Raji (cell line): ENCODE data around the gene TIAM2.

Experiments used
- POLR2A ChIP-seq: IDR thresholded peaks from 2 replicates; pipeline ENCODE4 v1.6.1; 2011; ENCODE audit warnings: low read depth, low read length, control low read depth; ENCODE audit not compliant: insufficient read depth

Gene TIAM2

GRCh38 chr6:155219858-155220301 lies 224.8 kb downstream of the TIAM2 start:
- TF ChIP-seq POLR2A: no peak

DNA sequence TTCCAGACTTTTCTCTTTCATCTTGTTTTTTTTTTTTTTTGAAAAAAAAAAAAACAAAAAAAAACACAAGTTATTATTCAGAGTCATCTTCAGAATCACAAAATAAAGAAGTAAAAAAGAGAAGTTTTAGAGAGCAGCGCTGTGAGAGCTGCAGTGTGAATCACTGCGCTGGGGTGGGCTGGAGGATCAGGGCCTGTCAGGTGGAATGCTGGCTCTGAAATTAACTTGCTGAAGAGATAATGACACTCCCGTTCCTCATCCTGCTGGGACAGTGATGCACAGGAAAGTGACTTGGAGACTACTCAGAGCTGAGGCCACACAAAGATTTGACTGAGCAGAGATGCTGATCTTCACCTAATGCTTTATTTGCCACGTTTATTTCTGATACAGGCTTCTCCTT lies 226.0 kb downstream of the TIAM2 start:
- TF ChIP-seq POLR2A: no peak

- TF ChIP-seq POLR2A: no peak
These were observed 227.4 kb downstream of the TIAM2 start for GRCh38 chr6:155222506-155222905.

DNA sequence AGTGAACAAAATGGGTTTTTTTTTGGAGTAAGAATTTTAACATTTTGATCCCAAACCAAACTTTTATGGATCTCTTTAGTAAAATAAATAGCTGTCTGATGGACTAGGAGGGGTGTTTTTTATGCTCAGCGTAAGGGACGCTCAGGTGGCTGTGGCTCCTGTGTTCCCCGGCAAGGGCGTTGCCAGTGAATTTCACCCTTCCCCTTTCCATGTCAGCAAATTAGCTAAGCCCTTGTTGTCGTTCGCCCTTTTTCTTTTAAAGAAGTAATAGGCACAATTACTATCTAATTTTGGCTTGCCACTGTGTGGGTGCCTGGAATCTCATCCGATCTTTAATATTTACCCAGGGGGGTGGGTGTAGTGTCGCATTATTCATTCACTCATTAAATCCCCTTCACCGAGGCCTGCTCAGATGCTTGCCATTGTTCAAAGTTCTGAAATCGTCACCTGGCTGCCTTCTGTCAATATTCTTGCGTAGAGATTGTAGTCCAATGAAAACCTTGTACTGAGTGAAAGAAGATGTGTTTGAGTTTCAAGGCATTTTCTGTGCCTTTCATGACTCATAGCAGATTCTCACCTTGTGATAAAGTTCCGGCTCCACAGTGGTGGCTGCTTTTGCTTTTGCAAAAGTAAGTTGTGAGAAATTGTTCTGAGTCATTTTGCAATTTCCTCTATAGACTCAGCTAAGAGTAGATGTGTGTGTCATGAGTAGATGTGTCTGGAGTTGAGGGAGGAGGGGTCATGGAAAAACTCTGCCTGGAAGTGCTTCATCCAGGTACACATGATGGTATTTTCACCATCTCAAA lies 228.7 kb downstream of the TIAM2 start:
- no peak for TF ChIP-seq POLR2A

DNA sequence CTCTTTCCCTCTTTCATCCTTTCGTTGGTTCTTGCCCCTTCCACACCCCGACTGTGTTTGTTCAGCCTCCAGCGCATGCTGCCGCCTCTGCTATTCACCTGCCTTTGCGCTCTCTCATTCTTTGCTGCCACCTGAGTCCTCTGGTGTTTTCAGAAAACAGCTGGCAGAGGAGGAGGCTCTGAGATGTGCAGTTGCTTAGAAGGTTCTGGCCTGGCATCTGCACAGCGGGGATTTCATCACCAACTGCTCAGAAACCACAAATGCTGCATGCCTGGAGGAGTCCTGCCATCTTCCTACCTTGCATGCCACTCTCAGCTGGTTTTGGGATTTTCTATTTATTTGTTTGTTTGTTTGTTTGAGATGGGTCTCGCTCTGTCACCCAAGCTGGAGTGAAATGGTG lies 229.5 kb downstream of the TIAM2 start:
- no peak for TF ChIP-seq POLR2A

DNA sequence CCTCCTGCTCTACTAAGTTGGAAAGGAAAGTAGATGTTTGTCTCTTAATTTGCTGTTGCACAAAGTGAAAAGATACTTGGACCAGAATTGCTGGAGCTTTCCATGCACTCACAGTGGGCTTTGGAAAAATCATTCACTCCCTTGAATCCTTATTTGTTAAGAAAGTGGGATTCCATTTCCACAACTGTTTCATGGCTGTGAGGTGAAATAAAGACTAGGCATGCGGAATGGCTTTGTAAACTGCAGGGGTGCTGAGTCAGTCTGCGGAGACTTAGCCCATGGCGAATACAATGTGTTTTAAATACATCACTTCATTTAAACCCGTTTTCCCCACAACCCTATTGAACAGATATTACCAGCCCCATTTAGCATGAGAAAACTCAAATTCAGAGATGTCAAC lies 231.9 kb downstream of the TIAM2 start:
- TF ChIP-seq POLR2A: no peak

- TF ChIP-seq POLR2A: no peak
These were observed 233.5 kb downstream of the TIAM2 start for GRCh38 chr6:155228546-155229166.

DNA sequence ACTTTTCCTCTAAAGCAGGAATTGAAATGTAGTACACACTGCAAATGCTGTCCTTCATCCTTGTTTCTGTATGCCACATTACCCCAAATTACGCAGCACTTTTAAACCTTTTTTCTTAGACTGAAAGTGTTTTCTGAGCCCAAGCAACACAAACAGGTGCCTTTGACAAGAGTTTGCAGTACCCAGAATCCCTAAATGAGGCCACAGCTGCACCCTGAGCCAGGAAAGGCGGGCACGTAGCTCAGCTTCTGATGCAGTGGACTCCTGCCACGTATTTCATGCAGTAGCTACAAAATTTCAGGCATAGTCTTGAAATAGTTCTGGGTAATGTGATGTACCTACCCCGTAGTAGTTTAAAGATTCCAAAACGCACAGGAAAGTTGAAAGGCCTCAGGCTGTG lies 237.7 kb downstream of the TIAM2 start:
- no peak for TF ChIP-seq POLR2A

DNA sequence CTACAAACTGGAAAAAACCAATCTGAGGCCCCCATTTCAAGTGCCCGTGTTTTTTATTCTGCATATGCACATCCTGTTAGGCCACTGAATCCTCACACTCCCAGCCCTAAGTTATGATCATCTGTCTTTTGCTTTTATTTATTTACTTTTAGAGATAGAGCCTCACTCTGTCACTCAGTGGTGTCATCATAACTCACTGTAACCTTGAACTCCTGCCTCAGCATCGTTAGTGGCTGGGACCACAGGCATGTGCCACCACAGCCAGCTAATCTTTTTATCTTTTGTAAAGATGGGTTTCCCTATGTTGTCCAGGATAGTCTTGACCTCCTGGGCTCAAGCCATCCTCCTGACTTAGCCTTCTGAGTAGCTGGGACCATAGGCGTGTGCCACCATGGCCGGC lies 239.1 kb downstream of the TIAM2 start:
- no peak for TF ChIP-seq POLR2A

DNA sequence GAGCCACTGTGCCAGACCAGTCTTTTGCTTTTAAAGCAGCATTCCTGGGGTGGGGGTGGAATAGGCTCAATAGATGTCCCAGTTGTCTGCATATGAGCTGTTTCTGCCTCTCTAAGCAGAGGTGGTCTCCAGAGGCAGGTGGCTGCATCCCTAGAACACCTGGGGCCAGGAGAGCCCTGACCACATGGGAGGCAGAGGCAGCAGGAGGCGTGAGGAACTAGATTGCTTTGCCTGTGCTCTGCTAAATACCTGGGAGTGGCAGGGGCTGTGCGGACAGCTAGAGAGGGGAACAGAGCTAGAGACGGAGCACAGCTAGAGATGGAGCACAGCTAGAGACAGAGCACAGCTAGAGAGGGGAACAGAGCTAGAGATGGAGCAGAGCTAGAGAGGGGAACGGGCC lies 239.6 kb downstream of the TIAM2 start:
- no peak for TF ChIP-seq POLR2A

DNA sequence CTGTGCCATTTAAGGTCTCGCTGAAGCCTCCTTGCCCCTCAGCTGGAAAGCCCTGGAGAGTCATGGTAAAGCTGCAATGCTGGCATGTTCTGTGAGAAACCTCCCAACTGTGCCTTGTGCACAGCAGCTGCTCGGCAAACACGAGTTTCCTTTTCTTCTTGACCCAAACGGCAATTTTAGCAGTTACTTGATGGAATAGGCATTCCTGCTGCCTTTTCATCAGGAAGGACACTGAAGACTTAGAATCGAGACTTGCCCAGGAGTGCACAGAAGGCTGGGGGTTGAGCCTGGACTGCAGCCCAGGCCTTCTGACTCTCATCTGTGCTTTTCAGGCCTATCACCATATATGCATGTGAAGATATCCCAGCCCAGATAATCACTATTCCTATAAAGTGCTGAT lies 240.0 kb downstream of the TIAM2 start:
- TF ChIP-seq POLR2A: no peak

DNA sequence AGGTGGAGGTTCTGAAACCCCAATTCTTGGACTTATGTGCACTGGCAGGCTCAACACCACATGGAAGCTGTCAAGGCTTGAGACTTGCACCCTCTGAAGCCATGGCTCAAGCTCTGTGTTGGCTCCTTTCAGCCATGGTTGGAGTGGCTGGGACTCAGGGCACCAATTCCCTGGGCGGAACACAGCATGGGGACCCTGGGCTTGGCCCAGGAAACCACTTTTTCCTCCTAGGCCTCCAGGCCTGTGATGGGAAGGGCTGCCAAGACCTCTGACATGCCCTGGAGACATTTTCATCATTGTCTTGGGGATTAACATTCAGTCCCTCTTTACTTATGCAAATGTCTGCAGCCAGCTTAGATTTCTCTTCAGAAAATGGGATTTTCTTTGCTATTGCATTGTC lies 242.5 kb downstream of the TIAM2 start:
- no peak for TF ChIP-seq POLR2A

DNA sequence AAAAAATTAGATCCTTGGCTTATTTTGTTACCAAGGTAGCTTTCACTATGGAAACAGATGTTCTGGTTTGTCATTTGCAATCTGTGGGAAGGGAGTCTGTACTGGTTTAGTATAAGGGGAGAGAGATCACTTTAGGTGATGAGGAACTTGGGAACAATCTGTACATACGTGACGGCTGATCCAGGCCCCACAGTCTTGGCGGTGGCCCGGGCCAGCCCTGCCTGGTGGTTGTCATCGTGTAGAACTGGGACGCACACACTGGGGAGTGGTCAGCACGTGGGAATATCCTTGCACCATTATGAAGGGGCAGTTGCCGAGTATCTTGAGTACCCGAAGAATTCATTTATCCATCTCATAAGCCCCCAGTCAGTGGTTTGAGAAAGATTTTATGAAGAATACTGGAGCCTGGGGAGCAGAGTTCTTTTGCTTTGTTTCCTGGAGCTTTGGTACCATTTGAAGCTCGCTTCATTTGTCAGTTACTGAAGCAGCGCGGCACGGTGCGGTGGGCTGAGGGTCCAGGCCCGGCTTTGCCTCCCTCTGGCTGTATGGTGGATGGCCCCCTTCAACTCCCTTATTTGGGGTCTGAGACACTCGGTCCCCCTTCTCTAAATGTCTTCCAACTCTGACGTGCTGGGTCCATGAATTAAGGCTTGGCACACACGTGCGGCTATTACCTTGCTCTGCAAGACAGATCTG lies 245.9 kb downstream of the TIAM2 start:
- TF ChIP-seq POLR2A: no peak

DNA sequence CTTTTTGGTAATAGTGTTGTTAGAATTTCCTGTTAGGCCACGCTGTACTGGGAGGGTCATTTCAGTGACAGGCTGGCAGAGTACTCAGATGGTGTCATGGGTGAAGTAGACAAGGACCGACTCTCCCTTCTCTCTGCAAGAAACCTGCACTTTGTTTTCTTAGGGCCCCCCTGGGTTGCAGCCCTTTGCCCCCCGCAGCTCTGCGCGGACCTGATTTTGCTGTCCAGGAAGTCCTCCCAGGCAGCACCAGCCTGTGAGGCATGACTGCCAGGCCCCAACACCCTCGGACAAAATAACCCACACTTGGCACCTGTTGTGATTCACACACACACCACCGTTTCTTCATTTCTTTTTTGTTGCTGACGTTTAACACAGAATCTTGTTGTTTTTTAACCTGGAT lies 246.9 kb downstream of the TIAM2 start:
- TF ChIP-seq POLR2A: no peak

DNA sequence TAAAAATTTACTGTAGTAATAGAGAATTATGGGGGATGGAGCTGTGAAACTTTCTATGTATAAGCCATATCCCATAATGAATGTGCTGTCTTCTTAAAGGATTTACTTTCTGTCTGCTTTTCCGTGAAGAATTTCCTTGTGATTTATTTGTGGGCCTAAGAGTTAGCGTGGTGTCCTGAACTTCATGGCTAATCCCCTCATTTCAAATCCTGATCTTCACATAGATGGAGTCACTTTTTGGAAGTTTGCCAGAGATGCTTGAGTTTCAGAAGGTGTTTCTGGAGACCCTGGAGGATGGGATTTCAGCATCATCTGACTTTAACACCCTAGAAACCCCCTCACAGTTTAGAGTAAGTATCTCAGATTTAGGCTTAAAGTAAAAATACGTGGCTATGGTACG lies 249.3 kb downstream of the TIAM2 start:
- TF ChIP-seq POLR2A: no peak

GRCh38 chr6:155245193-155245592 lies 250.1 kb downstream of the TIAM2 start:
- TF ChIP-seq POLR2A: no peak

GRCh38 chr6:155245831-155246230 lies 250.7 kb downstream of the TIAM2 start:
- TF ChIP-seq POLR2A: no peak

- no peak for TF ChIP-seq POLR2A
These were observed 251.7 kb downstream of the TIAM2 start for GRCh38 chr6:155246825-155247224.
